ENCODE results near the gene FRMD5.

FRMD5 gene

DNA sequence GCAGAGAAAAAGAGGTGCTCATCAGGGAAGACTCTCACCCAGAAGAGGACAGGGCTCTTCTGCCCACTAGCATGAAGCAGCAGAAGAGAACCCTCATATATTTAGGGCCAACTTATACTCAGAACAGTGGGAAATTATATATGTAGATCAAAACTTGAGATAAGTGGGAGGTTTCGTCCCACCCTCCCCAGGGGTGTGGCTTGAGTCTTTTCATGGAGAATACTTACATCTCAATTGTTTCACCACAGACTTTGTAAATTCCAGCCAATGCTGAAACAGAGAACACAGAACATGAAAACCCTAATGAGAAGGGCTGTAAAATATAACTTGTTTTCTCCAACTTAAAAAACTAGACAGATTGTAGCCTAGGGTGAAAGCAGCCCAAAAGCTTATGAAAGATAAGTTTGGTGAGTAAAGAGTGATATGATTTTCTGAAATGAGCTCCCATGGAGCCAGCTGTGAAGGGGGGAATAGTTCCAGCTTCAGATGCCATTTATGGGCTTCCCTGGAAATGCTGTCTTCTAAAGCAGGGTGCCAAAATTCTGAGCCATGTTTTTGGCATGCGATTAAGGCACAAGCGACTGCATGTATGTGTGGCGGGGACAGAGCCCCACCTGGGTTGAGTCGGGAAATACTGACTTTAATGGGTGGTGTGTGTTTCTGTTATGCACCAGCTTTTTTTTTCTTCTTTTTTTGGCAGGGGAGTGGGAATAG lies 275.4 kb downstream of the FRMD5 start:
- Histone ChIP-seq H3K27ac (ENCODE audit: low read depth, low read length) (no peak overlapping the region), H3K9me3 (ENCODE audit: insufficient read depth, low read length) (no peaks in the 10 kb centered on the region), H3K4me3 (ENCODE audit: insufficient read depth, low read length, poor library complexity, severe bottlenecking) (no peak overlapping the region), H3K9ac (ENCODE audit: low read length) (no peak overlapping the region), H3F3A (ENCODE audit: insufficient read depth) (no peaks in the 10 kb centered on the region), H4K20me1 (ENCODE audit: low read depth, low read length) (no peaks in the 10 kb centered on the region), H3K27me3 (ENCODE audit: low read length) (no peaks in the 10 kb centered on the region), H3K79me2 (ENCODE audit: insufficient read depth, low read length) (no peaks in the 10 kb centered on the region), H2AFZ (ENCODE audit: low read depth, low read length, severe bottlenecking) (no peak overlapping the region), H3K36me3 (ENCODE audit: low read length) (no peaks in the 10 kb centered on the region), H3K4me2 (ENCODE audit: low read depth, low read length, poor library complexity, severe bottlenecking) (no peak overlapping the region), H3K9me2 (replicated peaks; ENCODE audit: insufficient read depth, low read length) (no peaks in the 10 kb centered on the region)
- TF ChIP-seq, protein P1, sequence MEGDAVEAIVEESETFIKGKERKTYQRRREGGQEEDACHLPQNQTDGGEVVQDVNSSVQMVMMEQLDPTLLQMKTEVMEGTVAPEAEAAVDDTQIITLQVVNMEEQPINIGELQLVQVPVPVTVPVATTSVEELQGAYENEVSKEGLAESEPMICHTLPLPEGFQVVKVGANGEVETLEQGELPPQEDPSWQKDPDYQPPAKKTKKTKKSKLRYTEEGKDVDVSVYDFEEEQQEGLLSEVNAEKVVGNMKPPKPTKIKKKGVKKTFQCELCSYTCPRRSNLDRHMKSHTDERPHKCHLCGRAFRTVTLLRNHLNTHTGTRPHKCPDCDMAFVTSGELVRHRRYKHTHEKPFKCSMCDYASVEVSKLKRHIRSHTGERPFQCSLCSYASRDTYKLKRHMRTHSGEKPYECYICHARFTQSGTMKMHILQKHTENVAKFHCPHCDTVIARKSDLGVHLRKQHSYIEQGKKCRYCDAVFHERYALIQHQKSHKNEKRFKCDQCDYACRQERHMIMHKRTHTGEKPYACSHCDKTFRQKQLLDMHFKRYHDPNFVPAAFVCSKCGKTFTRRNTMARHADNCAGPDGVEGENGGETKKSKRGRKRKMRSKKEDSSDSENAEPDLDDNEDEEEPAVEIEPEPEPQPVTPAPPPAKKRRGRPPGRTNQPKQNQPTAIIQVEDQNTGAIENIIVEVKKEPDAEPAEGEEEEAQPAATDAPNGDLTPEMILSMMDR (IDR thresholded peaks at IDR 0.05; ENCODE audit: insufficient read depth, low read length, poor library complexity, severe bottlenecking), result no peak

DNA sequence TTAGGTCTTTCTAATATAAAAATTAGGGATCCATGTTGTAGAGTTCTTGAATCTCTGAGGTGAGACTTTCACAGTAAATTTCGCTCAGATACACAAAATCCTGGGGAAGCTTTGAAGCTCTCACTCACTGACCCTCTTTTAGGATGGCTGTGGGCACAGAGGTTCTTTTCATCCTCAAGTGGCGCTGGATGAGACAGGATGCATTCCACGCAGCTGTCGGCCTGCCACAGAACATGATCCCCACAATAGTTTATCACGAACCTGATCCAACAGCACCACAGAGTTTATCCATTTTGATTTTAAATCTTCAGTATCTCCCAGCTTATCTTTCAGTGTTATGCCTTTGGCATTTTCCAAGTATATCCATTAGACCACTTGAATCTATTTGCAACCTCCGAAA lies 276.4 kb downstream of the FRMD5 start:
- Histone ChIP-seq H3K4me3 (ENCODE audit: insufficient read depth, low read length, poor library complexity, severe bottlenecking) (no peak overlapping the region), H3K9ac (ENCODE audit: low read length) (no peak overlapping the region), H3K79me2 (ENCODE audit: insufficient read depth, low read length) (no peaks in the 10 kb centered on the region), H3K9me2 (replicated peaks; ENCODE audit: insufficient read depth, low read length) (no peaks in the 10 kb centered on the region), H3K36me3 (ENCODE audit: low read length) (no peaks in the 10 kb centered on the region), H3K27ac (ENCODE audit: low read depth, low read length) (no peak overlapping the region), H3K4me2 (ENCODE audit: low read depth, low read length, poor library complexity, severe bottlenecking) (no peak overlapping the region), H3K9me3 (ENCODE audit: insufficient read depth, low read length) (no peaks in the 10 kb centered on the region), H3F3A (ENCODE audit: insufficient read depth) (no peaks in the 10 kb centered on the region), H3K27me3 (ENCODE audit: low read length) (no peaks in the 10 kb centered on the region), H2AFZ (ENCODE audit: low read depth, low read length, severe bottlenecking) (no peak overlapping the region), H4K20me1 (ENCODE audit: low read depth, low read length) (no peaks in the 10 kb centered on the region)
- no peak for TF ChIP-seq EZH2phosphoT487 (conservative IDR thresholded peaks at IDR 0.05; ENCODE audit: low read length)
- TF ChIP-seq, protein P1 (IDR thresholded peaks at IDR 0.05; ENCODE audit: insufficient read depth, low read length, poor library complexity, severe bottlenecking), result no peak

DNA sequence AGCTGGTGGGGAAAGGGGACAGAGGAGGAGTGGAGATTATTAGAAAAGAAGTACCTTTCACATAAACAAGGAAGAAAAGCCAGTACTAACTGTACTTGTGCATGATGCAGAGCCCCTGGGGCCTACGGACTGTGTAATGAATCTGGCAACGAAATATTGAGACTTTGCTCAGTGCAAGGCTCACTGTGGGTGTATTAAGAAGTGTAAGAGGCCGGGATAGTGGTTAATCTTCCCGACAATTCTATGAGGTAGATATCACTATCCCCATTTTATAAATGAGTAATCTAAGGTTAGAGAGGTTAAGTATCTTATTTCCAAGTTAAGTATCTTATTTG lies 278.8 kb downstream of the FRMD5 start:
- Histone ChIP-seq H3F3A (ENCODE audit: insufficient read depth) (no peaks in the 10 kb centered on the region), H4K20me1 (ENCODE audit: low read depth, low read length) (no peaks in the 10 kb centered on the region), H3K4me3 (ENCODE audit: insufficient read depth, low read length, poor library complexity, severe bottlenecking) (no peak overlapping the region), H3K27ac (ENCODE audit: low read depth, low read length) (no peak overlapping the region), H3K9me3 (ENCODE audit: insufficient read depth, low read length) (no peaks in the 10 kb centered on the region), H3K9ac (ENCODE audit: low read length) (no peak overlapping the region), H3K27me3 (ENCODE audit: low read length) (no peaks in the 10 kb centered on the region), H3K36me3 (ENCODE audit: low read length) (no peaks in the 10 kb centered on the region), H3K9me2 (replicated peaks; ENCODE audit: insufficient read depth, low read length) (no peaks in the 10 kb centered on the region), H3K79me2 (ENCODE audit: insufficient read depth, low read length) (no peaks in the 10 kb centered on the region), H2AFZ (ENCODE audit: low read depth, low read length, severe bottlenecking) (no peak overlapping the region), H3K4me2 (ENCODE audit: low read depth, low read length, poor library complexity, severe bottlenecking) (no peak overlapping the region)
- TF ChIP-seq, protein P1 (IDR thresholded peaks at IDR 0.05; ENCODE audit: insufficient read depth, low read length, poor library complexity, severe bottlenecking), result no peak
- no peak for TF ChIP-seq EZH2phosphoT487 (conservative IDR thresholded peaks at IDR 0.05; ENCODE audit: low read length)
